IPS-20b (cell line): ENCODE data around the gene FHAD1.

Source experiments
- H3K27ac ChIP-seq: one replicate; pipeline ENCODE4 v1.5.1; 2013; ENCODE audit warnings: low read length
- H3K27me3 ChIP-seq: 2 replicates; pipeline ENCODE4 v1.6.1; 2013; ENCODE audit warnings: mild to moderate bottlenecking, low read length, inconsistent platforms; ENCODE audit not compliant: insufficient read depth
- H3K36me3 ChIP-seq: 2 replicates; pipeline ENCODE4 v1.6.1; 2013; ENCODE audit warnings: low read depth, mild to moderate bottlenecking, inconsistent platforms, low read length, moderate library complexity; ENCODE audit not compliant: insufficient read depth
- H3K4me1 ChIP-seq: 2 replicates; pipeline ENCODE4 v1.6.1; 2013; ENCODE audit warnings: mild to moderate bottlenecking, control low read depth, inconsistent platforms, low read length, moderate library complexity; ENCODE audit not compliant: insufficient read depth
- H3K4me3 ChIP-seq: 2 replicates; pipeline ENCODE4 v1.5.1; 2013; ENCODE audit warnings: mild to moderate bottlenecking, low read length, inconsistent platforms
- H3K9ac ChIP-seq: 2 replicates; pipeline ENCODE4 v1.6.1; 2013; ENCODE audit warnings: low read depth, mild to moderate bottlenecking, inconsistent platforms, low read length, moderate library complexity
- H3K9me3 ChIP-seq: 2 replicates; pipeline ENCODE4 v1.6.1; 2013; ENCODE audit warnings: mild to moderate bottlenecking, low read depth, low read length, inconsistent platforms; ENCODE audit not compliant: insufficient read depth

FHAD1 gene

GRCh38 chr1:15219280-15220023 lies 27.6 kb upstream of the FHAD1 start:
- Histone ChIP-seq H3K27me3 (no peaks in the 10 kb centered on the region), H3K27ac (no peak overlapping the region), H3K9ac (no peak overlapping the region), H3K36me3 (peaks cover 15% of the 10 kb centered on the region), H3K4me1 (no peaks in the 10 kb centered on the region), H3K4me3 (no peak overlapping the region), H3K9me3 (peaks cover 14% of the 10 kb centered on the region)

DNA sequence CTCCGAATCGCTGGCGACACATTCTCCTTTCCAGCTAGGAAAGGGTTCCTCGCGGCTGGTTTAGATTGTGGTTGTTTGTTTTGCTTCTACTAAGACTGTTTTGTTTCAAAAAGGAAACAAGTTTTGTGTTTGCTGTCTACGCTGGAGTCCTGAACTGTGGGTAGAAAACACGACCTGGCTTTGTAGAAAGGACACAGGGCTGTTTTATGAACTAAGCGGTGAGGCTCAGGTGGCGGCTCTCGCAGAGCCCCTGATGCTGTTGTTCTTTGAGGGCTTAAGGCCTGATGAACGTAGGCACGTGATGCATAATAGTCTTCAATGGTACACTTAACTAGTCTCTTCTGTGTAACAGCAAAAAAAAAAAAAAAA lies 27.0 kb upstream of the FHAD1 start:
- H3K9me3 ChIP-seq = peaks cover 14% of the 10 kb centered on the region
- H3K36me3 ChIP-seq = peaks cover 15% of the 10 kb centered on the region
- no peak overlapping the region for H3K27ac ChIP-seq
- H3K4me3 ChIP-seq = no peak overlapping the region
- H3K4me1 ChIP-seq = no peaks in the 10 kb centered on the region
- no peak overlapping the region for H3K9ac ChIP-seq
- H3K27me3 ChIP-seq = no peaks in the 10 kb centered on the region

GRCh38 chr1:15220825-15221431 lies 26.1 kb upstream of the FHAD1 start:
- no peak overlapping the region for H3K9ac ChIP-seq
- H3K9me3 ChIP-seq = peaks cover 14% of the 10 kb centered on the region
- H3K27me3 ChIP-seq = no peaks in the 10 kb centered on the region
- no peak overlapping the region for H3K4me3 ChIP-seq
- H3K36me3 ChIP-seq = peaks cover 15% of the 10 kb centered on the region
- no peak overlapping the region for H3K27ac ChIP-seq
- H3K4me1 ChIP-seq = no peaks in the 10 kb centered on the region

DNA sequence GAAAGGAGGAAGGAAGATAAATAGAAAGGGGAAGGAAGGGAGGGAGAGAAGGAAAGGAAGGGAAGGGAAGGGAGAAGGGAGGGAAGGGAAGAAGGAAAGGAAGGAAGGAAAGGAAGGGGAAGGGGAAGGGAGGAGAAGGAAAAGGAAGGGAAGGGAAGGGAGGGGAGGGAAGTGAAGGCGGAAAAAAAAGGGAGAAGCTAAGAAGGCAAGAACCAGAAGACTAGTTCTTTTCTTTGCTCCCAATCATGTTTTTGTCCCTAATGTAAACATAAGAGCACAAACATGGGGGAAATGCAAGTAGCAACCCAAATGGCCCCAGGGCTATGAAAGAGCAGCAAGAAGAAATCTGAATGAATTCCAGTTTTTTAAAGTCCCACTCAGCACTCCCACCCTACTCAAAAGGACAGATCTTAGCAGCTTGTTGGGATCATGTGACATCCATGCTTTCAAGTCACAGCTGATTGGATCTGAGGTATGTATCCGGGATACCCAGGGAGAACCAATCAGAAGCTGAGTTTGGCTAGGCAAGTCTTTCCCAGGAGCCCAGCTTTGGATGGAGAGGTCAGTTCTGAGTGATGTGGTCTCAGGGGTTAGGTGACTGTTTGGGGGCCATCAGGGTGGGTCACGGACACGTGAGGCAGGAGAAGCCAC lies 24.2 kb upstream of the FHAD1 start:
- Histone ChIP-seq H3K9me3 (peaks cover 14% of the 10 kb centered on the region), H3K27ac (no peak overlapping the region), H3K9ac (no peak overlapping the region), H3K36me3 (peaks cover 15% of the 10 kb centered on the region), H3K27me3 (no peaks in the 10 kb centered on the region), H3K4me1 (no peaks in the 10 kb centered on the region), H3K4me3 (no peak overlapping the region)

DNA sequence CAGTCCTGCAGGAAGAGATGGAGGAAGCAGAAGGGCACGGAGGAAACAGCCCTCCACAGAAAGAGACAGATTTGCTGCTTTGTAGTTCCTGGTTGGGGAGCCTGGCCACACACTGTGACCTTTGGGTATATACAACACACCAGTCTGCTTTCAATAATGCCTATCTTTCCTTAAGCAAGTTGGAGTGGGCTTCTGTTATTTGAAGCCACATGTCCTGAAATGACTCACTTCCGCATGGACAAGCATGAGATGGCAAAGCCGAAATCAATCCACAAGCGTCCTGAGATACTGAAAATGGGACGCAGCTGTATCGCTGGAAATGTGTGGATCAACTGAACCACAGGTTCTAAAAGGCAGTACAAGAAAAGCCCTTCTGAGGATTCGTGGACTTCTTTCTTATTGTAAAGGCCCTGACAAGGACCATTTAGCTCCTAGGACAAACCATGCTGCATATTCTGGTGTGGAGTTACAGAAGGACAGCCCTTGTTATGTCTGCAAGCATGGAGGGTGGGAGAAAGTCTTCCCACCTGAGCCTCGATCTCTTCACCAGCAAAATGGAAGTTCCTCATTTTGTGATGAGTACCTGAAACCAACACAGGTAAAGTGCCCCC lies 22.7 kb upstream of the FHAD1 start:
- no peaks in the 10 kb centered on the region for H3K9me3 ChIP-seq
- peaks cover 10% of the 10 kb centered on the region for H3K36me3 ChIP-seq
- H3K27me3 ChIP-seq = no peaks in the 10 kb centered on the region
- H3K9ac ChIP-seq = no peak overlapping the region
- H3K4me3 ChIP-seq = no peak overlapping the region
- H3K4me1 ChIP-seq = no peaks in the 10 kb centered on the region
- no peak overlapping the region for H3K27ac ChIP-seq

- Histone ChIP-seq H3K27ac (no peak overlapping the region), H3K36me3 (peaks cover 4% of the 10 kb centered on the region; the same call in 1 of the 2 replicates), H3K9ac (no peak overlapping the region), H3K4me3 (no peak overlapping the region), H3K27me3 (no peaks in the 10 kb centered on the region), H3K9me3 (no peaks in the 10 kb centered on the region), H3K4me1 (no peaks in the 10 kb centered on the region)
Observed at GRCh38 chr1:15224974-15225373, 22.0 kb upstream of the FHAD1 start.

- no peak overlapping the region for H3K9ac ChIP-seq
- no peak overlapping the region for H3K4me3 ChIP-seq
- no peaks in the 10 kb centered on the region for H3K27me3 ChIP-seq
- H3K4me1 ChIP-seq = no peaks in the 10 kb centered on the region
- H3K27ac ChIP-seq = no peak overlapping the region
- peaks cover under 1% of the 10 kb centered on the region; the same call in 1 of the 2 replicates for H3K36me3 ChIP-seq
- H3K9me3 ChIP-seq = no peaks in the 10 kb centered on the region
Observed at GRCh38 chr1:15225461-15225860, 21.6 kb upstream of the FHAD1 start.

GRCh38 chr1:15226388-15227255 lies 20.4 kb upstream of the FHAD1 start:
- Histone ChIP-seq H3K4me3 (no peak overlapping the region), H3K36me3 (no peaks in the 10 kb centered on the region), H3K27ac (no peak overlapping the region), H3K9me3 (no peaks in the 10 kb centered on the region), H3K27me3 (no peaks in the 10 kb centered on the region), H3K9ac (no peak overlapping the region), H3K4me1 (no peaks in the 10 kb centered on the region)

DNA sequence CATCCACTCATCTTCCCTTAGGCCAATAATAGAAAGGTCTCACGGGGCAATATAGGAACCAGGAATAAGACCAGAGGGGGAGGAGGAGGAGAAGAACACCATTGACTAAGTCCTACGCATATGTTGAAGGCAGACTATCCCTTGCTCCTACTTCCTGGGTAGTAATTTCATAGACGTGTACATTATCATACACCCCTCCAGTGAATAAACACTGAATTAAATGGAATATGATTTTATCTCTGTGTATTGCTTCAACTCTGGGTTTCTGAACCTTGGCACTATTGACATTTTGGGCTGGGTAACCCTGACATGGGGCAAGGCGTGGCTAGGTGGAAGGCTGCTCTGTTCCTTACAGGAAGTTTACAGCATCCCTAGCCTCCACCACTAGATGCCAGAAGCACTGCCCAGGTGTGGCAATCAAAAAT lies 17.3 kb upstream of the FHAD1 start:
- no peaks in the 10 kb centered on the region for H3K27me3 ChIP-seq
- no peaks in the 10 kb centered on the region for H3K9me3 ChIP-seq
- no peak overlapping the region for H3K4me3 ChIP-seq

GRCh38 chr1:15231714-15232201 lies 15.3 kb upstream of the FHAD1 start:
- Histone ChIP-seq H3K9me3 (no peaks in the 10 kb centered on the region), H3K4me1 (no peaks in the 10 kb centered on the region), H3K36me3 (no peaks in the 10 kb centered on the region), H3K27ac (no peak overlapping the region), H3K27me3 (no peaks in the 10 kb centered on the region), H3K9ac (no peak overlapping the region), H3K4me3 (no peak overlapping the region)

More for the DNA sequence above, 17.3 kb upstream of the FHAD1 start:
- Histone ChIP-seq H3K4me1 (no peaks in the 10 kb centered on the region), H3K9ac (no peak overlapping the region), H3K36me3 (no peaks in the 10 kb centered on the region), H3K27ac (no peak overlapping the region)

DNA sequence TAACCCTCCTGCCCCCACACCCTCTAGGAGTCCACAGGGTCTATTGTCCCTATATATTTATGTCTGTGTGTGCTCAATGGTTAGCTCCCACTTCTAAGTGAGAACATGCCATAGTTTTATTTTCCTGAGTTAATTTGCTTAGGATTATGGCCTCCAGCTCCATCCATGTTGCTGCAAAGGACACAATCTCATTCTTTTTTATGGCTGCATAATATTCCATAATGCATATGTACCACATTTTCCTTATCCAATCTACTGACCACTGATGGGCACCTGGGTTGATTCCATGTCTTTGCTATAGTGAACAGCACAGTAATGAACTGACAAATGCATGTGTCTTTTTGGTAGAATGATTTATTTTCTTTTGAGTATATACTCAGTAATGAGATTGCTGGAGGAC lies 13.3 kb upstream of the FHAD1 start:
- Histone ChIP-seq H3K27me3 (no peaks in the 10 kb centered on the region), H3K27ac (no peak overlapping the region), H3K9me3 (no peaks in the 10 kb centered on the region), H3K9ac (no peak overlapping the region), H3K4me3 (no peak overlapping the region), H3K36me3 (no peaks in the 10 kb centered on the region), H3K4me1 (no peaks in the 10 kb centered on the region)
